ENCODE data around the gene MRPL55.

MRPL55 gene

DNA sequence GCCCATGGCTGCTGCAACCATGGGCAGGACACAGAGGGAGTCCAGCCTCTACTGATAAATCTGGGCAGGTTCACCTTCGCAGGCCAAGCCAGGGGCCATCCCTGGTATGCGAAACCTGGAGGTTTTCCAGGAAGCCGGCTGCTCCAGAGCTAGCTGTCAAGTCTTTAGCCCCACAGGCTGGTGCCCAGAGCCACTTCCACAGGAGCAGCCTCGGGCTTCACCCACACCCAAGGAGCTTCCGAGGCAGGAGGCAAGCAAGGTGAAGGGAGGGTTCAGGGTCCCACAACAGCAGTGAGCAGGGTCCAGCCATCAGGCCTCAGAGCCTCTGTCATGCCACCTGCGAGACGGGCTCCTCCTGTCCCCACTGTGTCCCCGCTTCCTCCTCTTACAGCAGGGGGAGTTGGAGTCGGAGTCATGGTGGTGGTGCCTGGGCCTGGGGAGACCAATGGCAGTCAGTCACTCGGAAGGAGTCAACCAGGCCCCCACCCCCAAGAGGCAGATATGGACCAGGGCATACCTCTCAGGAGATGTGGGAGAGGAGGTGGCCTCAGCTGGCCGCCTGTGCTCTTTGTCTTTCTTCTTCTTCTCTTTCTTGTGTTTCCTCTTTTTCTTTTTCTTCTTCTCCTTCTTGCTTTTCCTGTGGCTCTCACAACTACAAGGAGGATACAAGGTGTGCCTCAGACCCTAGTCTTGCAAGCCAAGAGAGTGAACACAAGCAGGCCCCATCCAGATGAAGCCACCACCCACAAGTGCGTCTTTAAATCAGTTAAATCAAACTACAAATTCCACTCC, 8.1 kb downstream of the MRPL55 start:
- FAIRE-seq, result no peak

DNA sequence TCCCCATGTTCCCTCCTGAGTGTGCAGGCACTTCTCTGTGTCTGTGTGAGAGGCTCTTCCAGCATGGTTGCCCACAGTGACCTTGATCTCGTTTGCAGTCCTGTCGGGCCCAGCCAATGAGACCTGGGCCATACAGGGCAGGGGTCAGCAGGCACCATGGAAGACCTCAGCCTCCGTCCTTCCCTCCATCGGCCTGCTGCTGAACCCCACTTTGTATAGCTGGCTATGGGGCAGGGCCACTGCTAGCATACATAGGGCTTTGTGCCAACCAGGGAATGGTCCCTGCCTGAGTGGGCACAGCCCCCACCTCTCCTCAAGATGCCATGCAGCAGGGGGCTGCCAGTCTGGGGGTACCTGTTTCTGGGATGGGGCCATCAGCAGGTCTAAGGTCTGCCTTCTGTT, 9.8 kb downstream of the MRPL55 start:
- FAIRE-seq, result no peak

DNA sequence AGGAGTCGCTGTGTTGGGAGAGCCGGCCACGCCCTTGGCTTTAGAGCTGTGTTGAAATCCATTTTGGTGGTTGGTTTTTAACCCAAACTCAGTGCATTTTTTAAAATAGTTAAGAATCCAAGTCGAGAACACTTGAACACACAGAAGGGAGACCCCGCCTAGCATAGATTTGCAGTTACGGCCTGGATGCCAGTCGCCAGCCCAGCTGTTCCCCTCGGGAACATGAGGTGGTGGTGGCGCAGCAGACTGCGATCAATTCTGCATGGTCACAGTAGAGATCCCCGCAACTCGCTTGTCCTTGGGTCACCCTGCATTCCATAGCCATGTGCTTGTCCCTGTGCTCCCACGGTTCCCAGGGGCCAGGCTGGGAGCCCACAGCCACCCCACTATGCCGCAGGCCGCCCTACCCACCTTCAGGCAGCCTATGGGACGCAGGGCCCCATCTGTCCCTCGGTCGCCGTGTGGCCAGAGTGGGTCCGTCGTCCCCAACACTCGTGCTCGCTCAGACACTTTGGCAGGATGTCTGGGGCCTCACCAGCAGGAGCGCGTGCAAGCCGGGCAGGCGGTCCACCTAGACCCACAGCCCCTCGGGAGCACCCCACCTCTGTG, 10.7 kb downstream of the MRPL55 start:
- no peak for FAIRE-seq

DNA sequence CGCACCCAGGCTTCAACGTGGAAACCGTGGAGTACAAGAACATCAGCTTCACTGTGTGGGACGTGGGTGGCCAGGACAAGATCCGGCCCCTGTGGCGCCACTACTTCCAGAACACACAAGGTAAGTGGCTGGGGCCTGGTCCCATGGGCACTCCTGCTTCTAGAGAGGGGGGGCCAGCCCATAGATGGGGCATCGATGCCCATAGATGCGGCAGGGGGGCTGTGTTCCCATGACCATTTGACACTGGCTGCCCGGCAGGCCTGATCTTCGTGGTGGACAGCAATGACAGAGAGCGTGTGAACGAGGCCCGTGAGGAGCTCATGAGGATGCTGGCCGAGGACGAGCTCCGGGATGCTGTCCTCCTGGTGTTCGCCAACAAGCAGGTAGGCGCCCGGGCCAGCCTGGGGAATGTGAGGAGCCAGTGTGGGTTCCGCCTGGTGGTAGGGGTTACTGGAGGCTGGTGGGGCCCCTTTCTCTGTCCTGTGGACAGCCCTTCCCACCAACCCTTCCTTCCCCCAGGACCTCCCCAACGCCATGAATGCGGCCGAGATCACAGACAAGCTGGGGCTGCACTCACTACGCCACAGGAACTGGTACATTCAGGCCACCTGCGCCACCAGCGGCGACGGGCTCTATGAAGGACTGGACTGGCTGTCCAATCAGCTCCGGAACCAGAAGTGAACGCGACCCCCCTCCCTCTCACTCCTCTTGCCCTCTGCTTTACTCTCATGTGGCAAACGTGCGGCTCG, 11.6 kb downstream of the MRPL55 start:
- FAIRE-seq, result no peak

DNA sequence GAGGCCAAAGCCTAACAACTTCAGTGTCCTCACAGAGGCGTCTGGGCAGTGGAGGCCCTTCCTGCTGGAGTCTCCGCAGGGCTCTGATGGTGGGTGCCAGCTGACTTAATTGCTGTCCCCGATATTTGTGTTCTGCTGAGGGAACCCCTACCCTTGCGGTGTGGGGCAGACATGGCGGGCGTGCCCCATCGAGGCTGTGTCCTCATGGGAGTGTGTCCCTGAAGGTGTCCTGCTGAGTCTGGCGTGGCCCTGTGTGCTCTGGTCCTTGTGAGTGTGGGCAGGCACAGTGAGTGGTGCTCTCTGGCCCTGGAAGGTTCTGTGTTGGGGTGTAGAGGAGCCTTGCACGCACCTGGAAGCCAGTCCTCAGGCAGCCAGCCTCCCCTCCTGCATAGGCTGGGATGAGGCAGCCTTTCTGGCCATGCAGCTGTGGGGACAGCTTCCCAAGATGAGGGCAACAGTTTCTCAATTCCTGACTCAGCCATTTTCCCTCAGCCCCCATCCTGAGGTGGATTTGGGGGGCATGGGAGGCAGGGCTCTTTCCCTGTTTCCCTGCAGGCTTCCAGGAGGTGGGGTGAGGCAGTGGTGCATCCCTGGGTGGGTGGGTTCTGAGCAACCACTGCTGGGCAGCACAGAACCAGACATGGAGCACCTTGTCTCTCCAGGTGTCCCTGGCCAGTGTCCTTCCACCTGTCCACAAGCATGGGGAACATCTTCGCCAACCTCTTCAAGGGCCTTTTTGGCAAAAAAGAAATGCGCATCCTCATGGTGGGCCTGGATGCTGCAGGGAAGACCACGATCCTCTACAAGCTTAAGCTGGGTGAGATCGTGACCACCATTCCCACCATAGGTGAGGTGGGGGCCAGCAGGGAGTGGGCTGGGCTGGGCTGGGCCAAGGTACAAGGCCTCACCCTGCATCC, 12.4 kb downstream of the MRPL55 start:
- FAIRE-seq, result no peak

DNA sequence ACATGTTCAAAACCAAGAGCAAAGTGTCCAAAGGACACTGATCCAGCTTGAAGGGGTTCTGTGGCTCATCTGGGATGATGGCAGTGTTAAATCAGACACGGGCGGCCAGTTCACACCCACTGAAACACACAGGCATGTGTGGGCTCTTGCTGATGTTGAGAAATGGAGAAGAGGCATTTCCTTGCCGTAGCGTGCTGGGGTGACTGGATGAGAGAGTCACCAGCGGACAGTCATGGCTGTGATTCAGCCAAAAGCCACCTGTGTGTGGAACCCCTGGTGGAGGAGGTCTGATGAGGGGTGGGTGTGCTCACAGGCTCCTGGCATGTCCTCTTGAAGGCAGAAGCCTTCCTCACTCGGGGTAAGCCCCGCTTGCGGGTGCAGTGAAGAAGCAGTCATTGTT, 13.2 kb downstream of the MRPL55 start:
- no peak for FAIRE-seq

DNA sequence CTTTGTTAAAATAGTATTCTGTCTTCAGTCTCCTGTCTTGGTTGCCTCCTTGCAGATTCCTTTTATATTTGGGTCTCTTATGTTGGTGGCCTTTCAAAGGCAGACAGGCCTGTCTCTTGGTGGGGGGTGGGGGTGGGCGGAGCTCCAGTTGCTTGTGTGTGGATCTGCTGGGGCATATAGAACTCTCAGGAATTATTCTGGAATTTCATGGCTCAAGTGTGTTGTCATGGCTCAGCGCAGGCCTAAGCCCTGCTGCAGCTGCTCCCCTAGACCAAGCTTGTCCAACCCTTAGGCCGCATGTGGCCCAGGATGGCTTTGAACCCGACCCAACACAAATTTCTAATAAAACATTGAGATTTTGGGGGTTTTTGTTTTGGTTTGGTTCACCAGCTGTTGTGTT, 13.9 kb downstream of the MRPL55 start:
- FAIRE-seq, result no peak

DNA sequence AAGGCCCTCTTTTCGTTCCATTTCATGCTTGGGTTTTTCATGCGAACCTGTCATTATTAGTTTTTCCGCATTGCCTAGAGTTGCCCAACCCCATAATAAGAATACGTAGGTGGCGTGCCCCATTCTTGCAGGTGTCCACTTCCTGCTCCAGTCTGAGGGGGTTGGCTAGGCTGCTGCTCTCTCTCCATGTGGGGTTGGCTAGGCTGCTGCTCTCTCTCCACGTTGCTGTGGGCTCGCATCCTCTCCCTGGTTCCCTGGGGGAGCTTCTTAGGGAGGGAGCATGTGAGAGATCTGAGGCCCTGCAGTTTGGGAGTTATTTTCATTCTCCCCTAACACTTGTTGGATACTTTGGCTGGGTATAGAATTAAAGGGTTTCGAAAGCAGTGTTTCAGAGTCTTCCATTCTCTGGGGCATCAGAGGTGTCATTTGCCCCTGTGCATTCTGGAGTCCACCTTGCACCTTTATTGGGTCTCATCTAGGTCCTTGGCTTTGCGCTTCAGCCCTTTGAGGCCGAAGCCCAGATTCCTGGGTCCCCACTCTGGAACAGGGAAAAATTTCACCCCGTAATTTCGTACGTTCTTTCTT, 14.6 kb downstream of the MRPL55 start:
- FAIRE-seq, result no peak

DNA sequence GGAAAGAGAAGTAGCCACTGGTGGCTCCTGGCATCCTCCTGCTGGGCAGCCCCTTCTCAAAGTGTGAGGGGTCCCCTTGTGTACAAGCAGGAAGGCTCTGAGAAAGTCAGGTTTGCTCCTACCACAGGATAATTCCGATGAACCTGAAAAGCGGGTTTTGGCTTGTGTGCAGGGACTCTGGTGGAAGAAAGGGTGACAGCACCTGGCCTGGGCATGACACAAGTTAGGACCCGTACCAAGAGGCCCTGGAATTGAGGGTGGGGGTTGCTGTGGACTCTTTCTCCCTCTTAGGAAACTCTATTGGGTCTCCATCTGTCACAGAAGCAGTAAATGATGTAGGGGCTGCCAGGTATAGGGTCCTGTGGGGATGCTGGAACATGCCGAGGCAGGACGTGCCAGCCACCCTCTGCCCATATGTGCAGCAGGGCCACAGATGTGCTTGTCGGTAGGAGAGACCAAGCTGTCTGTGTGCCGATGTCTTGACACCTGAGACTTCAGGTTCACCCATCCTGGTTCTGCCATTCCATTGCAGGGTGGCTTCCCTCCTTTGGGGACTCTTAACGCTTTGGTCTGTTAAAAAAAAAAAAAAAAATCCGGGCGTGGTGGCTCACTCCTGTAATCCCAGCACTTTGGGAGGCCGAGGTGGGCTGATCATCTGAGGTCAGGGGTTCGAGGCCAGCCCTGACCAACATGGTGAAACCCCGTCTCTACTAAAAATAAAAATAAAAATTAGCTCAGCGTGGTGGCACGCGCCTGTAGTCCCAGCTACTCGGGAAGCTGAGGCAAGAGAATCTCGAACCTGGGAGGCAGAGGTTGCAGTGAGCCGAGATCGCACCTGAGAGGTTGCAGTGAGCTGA, 15.8 kb downstream of the MRPL55 start:
- FAIRE-seq, result no peak

DNA sequence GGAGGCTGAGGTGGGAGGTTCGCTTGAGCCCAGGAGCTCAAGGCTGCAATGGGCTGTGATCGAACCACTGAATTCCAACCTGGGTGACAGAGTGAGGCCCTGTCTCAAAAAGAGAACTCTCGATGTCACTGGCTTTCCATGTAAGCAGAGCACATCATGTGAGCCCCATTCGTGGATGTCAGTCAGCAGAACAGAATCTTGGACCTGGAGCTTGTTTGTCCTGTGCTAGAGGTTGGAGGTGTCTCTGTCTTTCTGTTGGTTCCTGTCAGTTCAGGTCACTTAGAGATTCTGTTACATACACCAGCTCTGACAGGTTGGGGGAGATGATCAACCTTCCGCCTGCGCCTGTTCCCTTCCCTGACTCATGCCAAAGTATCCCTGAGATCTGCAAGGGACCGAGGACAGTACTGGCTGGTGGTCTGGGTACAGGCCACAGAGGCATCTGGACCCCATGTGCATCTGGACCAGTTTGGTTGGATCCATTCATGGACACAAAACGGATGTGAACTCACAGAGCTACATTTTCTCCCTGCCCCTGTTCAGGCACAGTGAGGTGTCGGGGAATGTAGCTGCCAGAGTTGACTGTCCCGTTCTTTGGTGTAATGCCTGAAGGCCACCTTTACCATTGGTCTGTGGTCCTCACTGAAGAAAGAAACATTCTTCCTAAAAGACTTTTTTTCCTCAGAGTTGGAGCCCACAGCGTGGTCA, 16.6 kb downstream of the MRPL55 start:
- FAIRE-seq, result no peak

DNA sequence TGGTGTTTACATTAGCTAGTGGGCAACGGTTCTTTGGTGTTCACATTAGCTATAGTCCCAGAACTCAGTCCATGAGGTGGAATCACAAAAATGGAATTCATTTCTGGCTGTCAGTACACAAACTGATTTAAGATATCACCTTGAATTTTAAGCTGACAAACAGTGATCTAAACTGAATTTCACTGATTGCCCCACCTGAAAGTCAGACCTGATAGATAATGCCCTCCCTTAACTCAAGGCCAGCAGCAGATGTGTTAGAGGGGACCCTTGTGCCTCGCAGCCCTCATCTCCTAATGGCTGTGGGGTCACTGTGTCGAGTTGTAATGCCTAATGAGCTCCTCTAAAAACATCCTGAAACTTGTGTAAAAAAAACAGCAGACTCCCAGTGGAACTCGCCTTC, 18.0 kb downstream of the MRPL55 start:
- FAIRE-seq, result no peak

DNA sequence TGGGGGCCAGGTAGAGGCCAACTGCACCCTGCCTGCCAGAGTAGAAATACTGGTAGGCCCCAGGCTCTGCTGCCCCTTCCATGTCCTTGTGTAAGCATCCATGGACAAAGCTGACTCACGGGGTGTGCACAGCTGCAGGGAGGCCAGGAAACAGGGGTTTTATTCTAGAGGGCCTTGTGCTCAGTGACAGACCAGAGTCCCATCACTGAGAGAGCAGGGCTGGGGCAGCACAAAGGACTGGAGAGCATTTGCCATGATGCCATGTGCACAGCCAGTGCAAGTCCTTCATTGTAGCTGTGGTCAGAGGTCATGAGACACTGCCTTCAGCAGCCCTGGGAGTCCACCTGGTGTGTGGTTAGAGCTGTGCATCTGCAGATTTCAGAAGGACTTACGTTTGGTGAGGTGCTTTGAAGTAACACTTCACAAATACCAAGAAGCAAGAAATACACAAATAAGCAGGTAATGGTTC, 18.5 kb downstream of the MRPL55 start:
- FAIRE-seq, result no peak

DNA sequence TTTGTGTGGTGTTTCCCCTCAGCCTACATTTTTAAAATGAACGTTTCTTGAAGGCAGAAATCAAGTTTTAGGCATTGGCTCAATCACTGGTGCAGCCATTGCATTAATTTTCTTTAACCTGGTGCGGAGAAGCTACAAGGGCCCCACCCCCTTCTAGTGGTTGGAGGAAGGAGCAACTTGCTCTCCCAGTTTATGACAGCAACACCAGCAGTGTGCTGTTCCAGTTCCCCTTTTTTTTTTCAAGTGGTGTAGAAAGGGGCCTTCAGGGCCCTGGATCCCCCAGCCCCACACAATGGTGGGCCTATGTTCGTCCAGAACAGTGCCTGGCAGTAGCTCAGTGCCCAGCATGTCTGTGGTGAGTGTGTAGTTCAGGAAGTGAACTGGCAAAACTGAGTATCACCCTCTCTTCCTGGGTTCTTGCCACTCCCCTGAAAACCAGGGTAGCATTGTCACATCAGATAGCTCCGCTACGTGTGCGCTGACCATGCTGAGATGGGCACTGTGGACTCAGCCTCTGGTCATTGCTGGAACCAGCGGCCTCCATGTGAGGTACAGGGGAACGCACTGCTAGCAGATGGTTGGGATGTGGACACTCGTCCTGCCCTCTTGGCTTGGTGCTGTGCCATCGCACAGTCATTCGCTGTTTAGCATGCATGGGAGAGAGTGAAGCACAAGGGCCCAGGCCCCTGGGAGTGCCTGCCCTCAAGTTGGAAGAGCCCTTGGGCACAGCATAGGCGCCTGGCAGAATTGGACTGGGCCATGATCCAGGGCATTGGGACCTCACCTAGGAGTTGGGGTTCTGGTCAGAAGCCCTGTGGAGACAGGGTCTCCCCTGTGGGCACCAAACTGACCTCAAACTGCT, 19.3 kb downstream of the MRPL55 start:
- no peak for FAIRE-seq

DNA sequence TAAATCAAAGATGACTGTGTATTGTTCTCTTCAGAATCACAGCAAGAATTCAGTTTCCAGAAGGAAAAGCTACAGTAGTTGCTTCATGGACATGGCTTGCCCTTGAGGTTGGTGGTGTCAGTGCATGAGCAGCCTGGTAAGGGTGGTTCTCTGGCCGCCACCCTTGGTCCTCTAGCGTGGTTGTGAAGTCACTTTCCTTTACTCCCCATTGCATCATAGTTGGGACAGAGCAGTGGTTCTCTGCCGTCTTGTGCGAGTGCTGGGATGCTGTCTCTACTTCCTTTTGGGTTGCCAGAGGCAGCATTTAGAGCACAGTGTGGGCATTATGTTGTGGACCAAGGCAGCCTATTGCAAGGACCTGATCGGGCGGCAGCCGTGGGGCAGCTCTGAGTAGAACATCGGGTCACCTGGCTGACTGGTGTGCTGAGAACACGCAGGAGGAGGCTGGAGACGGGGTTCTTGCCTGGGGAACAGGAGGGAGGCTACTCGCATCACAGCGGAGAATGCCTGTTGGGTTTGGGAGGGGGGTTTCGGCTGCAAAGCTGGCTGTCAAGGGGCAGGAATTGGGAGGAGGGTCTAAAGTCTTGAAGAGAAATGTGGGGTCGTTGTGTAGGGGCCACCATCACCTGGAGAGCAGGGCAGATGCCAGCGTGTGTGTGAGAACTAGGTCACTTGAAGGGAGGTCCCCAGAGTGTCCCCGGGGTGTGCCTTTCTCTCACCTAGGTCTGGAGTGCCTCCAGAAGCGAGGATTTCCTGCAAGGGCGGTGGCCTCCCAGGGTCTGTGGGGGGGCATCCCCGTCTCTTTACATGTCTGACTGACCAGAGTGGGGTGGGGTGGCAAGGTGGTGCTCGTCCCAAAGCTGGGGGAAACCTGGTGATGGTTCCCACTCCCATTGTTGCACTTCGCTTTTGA, 20.3 kb downstream of the MRPL55 start:
- FAIRE-seq, result no peak

DNA sequence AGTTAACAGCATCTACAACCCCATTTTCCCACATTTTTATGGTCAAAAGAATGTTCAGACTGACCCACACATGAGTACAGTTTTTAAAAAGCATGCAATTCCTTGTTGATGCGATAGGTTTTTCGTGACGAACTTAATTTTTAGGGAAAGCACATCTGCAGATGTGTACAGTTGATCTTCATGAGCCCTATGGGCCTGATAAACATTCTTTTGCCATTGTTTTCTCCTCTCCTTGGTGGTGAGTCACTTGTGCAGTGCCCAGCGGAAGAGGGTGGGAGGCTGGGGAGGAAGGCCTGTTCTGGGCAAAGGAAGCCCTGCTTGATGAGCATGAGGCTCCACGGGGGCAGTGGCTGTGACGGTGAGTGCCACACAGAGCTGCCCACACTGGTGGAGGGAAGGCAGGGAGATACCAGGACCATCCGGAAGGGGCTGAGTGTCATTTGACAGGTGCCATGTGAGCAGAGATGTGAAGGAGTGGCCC, 21.3 kb downstream of the MRPL55 start:
- FAIRE-seq, result no peak

DNA sequence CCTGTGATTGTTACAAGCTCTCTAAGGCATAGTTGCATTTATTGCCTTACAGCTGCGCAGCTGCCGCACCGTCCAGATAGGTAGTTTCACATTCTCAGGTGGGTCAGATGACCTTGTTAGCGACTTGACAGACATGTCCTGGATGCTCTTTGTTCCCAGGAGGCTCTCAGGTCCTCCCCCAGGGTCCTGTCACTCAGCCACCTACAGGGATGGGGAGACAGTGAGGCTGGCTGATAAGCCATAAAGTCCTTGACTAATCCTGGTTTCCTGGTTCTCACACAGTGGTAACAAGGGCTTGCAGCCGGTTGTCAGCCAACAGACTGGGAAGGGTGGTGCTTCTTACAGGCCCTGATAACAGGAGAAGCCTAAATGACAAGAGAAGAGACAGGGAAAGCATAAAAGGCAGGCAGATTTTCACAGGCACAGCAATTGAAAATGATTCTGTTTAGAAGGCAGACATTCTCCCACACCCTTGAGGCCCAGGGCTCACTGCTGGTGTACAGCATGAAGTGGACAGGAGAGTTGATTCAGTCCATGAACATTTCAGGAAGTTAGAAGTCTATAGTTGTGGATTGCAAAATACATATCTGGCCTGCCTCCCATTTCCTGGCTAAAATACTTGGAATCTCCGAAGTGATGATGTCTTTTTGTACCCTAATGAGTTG, 23.7 kb downstream of the MRPL55 start:
- FAIRE-seq, result no peak

DNA sequence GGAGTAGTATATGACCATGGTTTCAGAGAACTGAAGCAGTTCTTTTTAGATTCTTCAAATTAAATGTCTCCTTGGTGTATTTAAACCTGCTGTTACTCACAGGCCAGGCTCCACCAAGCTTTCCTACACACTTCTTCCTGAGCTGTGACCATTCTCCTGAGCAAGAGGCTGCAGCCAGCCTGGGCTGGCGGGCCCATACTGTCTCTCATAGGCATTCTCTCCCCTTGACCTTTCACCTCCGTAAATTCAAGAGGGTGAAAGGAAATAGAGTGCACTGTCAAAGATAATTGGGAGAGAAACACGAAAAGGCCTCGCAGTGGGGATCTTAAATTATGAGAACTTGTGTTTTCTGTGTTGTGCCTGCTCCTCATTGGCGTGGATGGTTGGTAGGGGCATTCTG, 24.3 kb downstream of the MRPL55 start:
- no peak for FAIRE-seq

DNA sequence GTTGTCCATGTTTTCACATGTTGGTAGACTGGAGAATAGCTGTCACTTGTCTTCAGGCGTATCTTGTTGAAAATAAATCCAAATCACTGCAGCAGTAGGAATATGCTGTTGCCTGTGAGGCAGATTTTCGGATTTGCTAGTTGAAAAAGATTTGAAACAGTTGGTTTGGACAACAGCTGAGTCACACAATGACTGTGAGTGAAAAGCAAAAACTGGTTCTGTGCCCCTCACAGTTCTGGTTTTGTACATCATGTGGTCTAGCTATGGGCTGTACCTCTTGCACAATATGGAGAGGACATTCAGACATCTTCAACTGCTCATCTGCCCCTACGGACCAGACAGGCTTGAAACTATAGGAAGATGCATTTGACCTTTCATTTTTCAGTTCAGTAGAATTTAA, 24.8 kb downstream of the MRPL55 start:
- FAIRE-seq, result no peak
